Measurements from ENCODE around the gene DBN1.

The DBN1 gene

GRCh38 chr5:177462021-177462670, 11.3 kb downstream of the DBN1 start:
- Mint-ChIP-seq H3K27ac (no peak overlapping the region), H3K4me1 (ENCODE audit: low read depth) (peaks cover 15% of the 10 kb centered on the region), H3K9me3 (no peaks in the 10 kb centered on the region), H3K36me3 (ENCODE audit: low read depth) (no peaks in the 10 kb centered on the region), H3K27me3 (ENCODE audit: low read depth) (no peaks in the 10 kb centered on the region), H3K4me3 (peak overlapping the region; percentile 37)

DNA sequence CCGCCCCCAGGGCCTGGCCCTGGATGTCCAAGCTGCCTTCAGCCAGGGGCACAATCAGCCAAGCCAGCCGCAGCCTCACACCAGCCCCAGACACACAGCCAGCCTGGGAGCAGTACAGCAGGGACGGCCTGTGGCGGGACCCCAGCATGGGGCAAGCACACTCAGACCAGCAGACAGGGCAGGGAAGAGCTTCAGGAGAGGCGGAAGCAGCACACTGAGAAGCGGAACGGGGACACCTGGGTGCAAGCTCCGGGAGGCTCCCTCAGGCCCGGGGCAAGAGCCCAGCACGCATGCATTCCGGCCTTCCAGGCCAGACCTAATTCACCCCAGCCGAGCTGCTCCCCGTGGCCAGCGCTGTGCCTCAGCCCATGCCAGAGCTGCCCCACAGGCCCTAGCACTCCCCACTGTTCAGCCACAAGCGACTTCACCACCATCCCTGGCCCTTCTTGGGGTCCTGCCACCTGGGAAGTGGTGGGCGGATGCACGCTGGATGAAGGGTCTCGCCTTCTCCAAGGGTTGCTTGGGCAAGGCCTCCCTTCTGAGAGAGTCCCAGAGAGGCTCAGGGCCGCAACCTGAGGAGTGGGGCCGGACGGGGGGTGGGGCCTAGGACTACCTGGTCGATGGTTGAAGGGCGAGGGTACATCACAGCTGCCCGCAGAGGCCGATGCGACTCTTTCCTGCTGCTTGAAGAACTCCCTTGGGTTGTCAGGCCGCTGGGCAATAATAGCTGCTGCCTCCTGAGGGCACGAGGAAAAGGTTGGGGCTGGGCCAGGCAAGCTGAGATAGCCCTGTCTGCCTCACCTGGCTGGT, 13.4 kb downstream of the DBN1 start:
- H3K36me3 Mint-ChIP-seq (ENCODE audit: low read depth), result no peaks in the 10 kb centered on the region
- no peak overlapping the region for H3K4me3 Mint-ChIP-seq
- no peaks in the 10 kb centered on the region for H3K27me3 Mint-ChIP-seq (ENCODE audit: low read depth)
- peaks cover 18% of the 10 kb centered on the region for H3K4me1 Mint-ChIP-seq (ENCODE audit: low read depth)
- no peaks in the 10 kb centered on the region for H3K9me3 Mint-ChIP-seq
- H3K27ac Mint-ChIP-seq, result no peak overlapping the region

- no peak overlapping the region for H3K4me3 Mint-ChIP-seq
- H3K27me3 Mint-ChIP-seq (ENCODE audit: low read depth), result no peaks in the 10 kb centered on the region
- peaks cover 18% of the 10 kb centered on the region for H3K4me1 Mint-ChIP-seq (ENCODE audit: low read depth)
- H3K9me3 Mint-ChIP-seq, result no peaks in the 10 kb centered on the region
- H3K36me3 Mint-ChIP-seq (ENCODE audit: low read depth), result no peaks in the 10 kb centered on the region
- H3K27ac Mint-ChIP-seq, result no peak overlapping the region
Measured at GRCh38 chr5:177459357-177459756, 14.1 kb downstream of the DBN1 start.

- H3K36me3 Mint-ChIP-seq (ENCODE audit: low read depth), result no peaks in the 10 kb centered on the region
- H3K4me1 Mint-ChIP-seq (ENCODE audit: low read depth), result peaks cover 18% of the 10 kb centered on the region
- peaks cover under 1% of the 10 kb centered on the region for H3K27me3 Mint-ChIP-seq (ENCODE audit: low read depth)
- H3K4me3 Mint-ChIP-seq, result no peak overlapping the region
- no peak overlapping the region for H3K27ac Mint-ChIP-seq
- no peaks in the 10 kb centered on the region for H3K9me3 Mint-ChIP-seq
Measured at GRCh38 chr5:177458912-177459350, 14.5 kb downstream of the DBN1 start.

- H3K9me3 Mint-ChIP-seq, result no peaks in the 10 kb centered on the region
Measured at GRCh38 chr5:177457852-177458681, 15.4 kb downstream of the DBN1 start.

GRCh38 chr5:177456976-177457851, 16.2 kb downstream of the DBN1 start:
- Mint-ChIP-seq H3K4me3 (no peak overlapping the region), H3K4me1 (ENCODE audit: low read depth) (peaks cover 13% of the 10 kb centered on the region), H3K27me3 (ENCODE audit: low read depth) (peaks cover 15% of the 10 kb centered on the region), H3K9me3 (no peaks in the 10 kb centered on the region), H3K27ac (peak overlapping the region; percentile 41), H3K36me3 (ENCODE audit: low read depth) (no peaks in the 10 kb centered on the region)

More at GRCh38 chr5:177457852-177458681, 15.4 kb downstream of the DBN1 start:
- Mint-ChIP-seq H3K4me3 (no peak overlapping the region), H3K27me3 (ENCODE audit: low read depth) (peaks cover 9% of the 10 kb centered on the region), H3K4me1 (ENCODE audit: low read depth) (peaks cover 18% of the 10 kb centered on the region), H3K36me3 (ENCODE audit: low read depth) (no peaks in the 10 kb centered on the region), H3K27ac (no peak overlapping the region)

DNA sequence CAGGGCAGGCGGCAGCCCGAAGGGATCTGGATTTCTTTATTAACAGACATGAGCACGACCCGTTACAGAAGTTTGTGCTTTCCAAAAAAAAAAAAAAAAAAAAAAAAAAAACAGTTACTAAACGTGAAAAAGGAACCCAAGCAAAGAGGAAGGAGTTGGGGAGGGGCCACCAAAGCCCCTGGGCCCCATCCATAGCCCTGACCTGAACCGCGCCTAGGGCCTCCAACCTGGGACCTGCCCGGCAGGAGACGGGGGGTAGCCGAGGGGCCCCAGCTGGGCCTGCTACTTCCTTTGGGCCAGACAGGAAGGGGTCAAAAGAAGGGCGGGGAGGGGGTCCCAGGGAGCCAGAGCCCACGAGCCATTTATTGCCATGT, 16.9 kb downstream of the DBN1 start:
- H3K27ac Mint-ChIP-seq, result no peak overlapping the region
- H3K4me3 Mint-ChIP-seq, result peak overlapping the region; percentile 79
- no peaks in the 10 kb centered on the region for H3K36me3 Mint-ChIP-seq (ENCODE audit: low read depth)
- peaks cover 9% of the 10 kb centered on the region for H3K4me1 Mint-ChIP-seq (ENCODE audit: low read depth)
- peaks cover 19% of the 10 kb centered on the region for H3K27me3 Mint-ChIP-seq (ENCODE audit: low read depth)
- no peaks in the 10 kb centered on the region for H3K9me3 Mint-ChIP-seq

DNA sequence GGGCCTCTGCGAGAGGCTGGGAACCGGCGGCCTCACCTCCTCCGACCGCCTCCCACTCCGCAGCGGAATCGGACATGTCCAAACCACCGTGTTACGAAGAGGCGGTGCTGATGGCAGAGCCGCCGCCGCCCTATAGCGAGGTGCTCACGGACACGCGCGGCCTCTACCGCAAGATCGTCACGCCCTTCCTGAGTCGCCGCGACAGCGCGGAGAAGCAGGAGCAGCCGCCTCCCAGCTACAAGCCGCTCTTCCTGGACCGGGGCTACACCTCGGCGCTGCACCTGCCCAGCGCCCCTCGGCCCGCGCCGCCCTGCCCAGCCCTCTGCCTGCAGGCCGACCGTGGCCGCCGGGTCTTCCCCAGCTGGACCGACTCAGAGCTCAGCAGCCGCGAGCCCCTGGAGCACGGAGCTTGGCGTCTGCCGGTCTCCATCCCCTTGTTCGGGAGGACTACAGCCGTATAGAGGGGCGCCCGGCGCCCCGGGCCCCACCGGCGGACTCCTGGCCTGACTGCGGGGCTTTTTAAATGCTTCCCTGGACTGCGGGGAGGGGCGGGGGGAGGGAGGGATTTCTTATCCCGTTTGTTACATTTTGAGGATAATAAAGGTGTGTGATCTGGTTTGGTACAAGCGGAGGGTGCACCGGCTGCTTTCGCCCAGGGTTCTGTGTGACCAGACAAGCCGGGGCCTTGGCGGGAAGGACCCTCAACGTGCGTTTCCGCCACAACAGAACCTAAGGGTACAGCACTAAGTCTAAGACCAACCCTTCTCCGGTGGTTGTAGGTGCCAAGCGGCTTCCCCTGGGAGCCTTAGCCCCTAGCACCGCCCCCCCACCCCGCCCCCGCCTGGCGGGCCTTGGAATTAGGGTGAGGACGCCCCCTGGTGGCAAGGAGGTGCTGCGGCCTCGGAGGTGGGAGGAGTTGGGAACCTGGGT, 17.5 kb downstream of the DBN1 start:
- Mint-ChIP-seq H3K4me3 (peak overlapping the region; percentile 79), H3K27ac (peak overlapping the region; percentile 75), H3K27me3 (ENCODE audit: low read depth) (peaks cover 20% of the 10 kb centered on the region), H3K4me1 (ENCODE audit: low read depth) (peaks cover 6% of the 10 kb centered on the region), H3K9me3 (no peaks in the 10 kb centered on the region), H3K36me3 (ENCODE audit: low read depth) (no peaks in the 10 kb centered on the region)

GRCh38 chr5:177455036-177455660, 18.3 kb downstream of the DBN1 start:
- Mint-ChIP-seq H3K4me1 (ENCODE audit: low read depth) (peaks cover 6% of the 10 kb centered on the region), H3K36me3 (ENCODE audit: low read depth) (no peaks in the 10 kb centered on the region), H3K27ac (no peak overlapping the region)

DNA sequence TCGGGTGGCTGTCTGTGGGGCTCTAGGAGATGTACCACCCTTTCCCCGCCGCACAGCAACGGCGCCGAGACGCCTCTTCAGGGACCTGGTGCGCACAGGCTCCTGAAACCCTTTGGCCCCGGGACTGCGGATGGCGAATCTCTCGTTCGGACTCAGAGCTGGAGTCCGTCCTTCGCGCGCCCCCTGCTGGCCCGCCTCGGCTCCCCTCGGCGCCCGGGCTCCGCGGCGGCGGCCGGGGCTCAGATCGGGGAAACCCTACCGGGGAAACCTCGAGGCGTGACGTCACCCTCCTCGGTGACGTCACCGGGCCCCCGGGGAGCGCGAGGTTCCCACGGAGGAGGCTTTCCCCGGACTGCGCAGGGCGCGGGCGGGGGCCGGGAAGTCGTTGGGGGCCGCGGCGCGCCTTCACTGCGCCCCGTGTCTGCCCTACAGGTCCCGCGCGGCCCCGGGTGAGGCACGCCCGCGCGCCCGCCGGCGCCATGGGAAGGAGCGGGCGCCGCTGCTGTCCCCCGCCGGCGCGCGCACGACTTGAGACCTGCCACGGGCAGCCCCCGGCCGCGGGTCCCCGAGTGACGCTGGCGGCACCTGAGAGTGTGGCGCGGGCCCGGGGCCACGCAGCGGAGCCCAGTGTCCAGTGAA, 18.9 kb downstream of the DBN1 start:
- Mint-ChIP-seq H3K27ac (no peak overlapping the region), H3K4me3 (no peak overlapping the region), H3K9me3 (no peaks in the 10 kb centered on the region), H3K4me1 (ENCODE audit: low read depth) (peaks cover 6% of the 10 kb centered on the region), H3K36me3 (ENCODE audit: low read depth) (no peaks in the 10 kb centered on the region), H3K27me3 (ENCODE audit: low read depth) (peaks cover 23% of the 10 kb centered on the region)

More at GRCh38 chr5:177455036-177455660, 18.3 kb downstream of the DBN1 start:
- H3K27me3 Mint-ChIP-seq (ENCODE audit: low read depth), result peaks cover 23% of the 10 kb centered on the region
- no peak overlapping the region for H3K4me3 Mint-ChIP-seq
- H3K9me3 Mint-ChIP-seq, result no peaks in the 10 kb centered on the region

GRCh38 chr5:177453852-177454396, 19.5 kb downstream of the DBN1 start:
- peak overlapping the region; percentile 67 for H3K27ac Mint-ChIP-seq
- peak overlapping the region; percentile 64 for H3K4me3 Mint-ChIP-seq
- peaks cover 6% of the 10 kb centered on the region for H3K4me1 Mint-ChIP-seq (ENCODE audit: low read depth)
- H3K36me3 Mint-ChIP-seq (ENCODE audit: low read depth), result no peaks in the 10 kb centered on the region
- H3K9me3 Mint-ChIP-seq, result no peaks in the 10 kb centered on the region
- peaks cover 25% of the 10 kb centered on the region for H3K27me3 Mint-ChIP-seq (ENCODE audit: low read depth)
